ENCODE results near the gene JARID2.
A peak's percentile ranks its signal among the peaks of the same experiment; 100 is the strongest.

JARID2 gene

DNA sequence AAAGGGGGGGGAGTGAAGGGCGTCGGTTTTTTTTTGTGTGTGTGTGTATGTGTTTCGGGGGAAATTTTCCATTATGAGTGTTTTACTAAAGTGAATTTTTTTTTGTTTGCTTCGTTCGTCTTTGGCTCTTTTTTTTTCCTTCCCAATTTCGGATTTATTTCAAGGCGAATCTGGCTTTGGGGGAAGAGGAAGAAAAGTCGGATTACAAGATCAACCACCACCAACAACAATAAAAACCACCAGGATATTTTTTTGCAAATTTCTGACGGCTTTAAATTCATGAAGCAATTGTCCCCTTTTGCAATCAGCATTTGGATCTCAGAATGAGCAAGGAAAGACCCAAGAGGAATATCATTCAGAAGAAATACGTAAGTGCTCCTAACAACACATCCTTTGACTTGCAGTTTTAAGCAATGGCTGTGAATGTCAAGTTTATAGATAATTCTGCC is 372 bp downstream of the JARID2 start (continued):
- TF ChIP-seq ZNF394 (tag by site-specific recombination; IDR thresholded peaks at IDR 0.05; ENCODE audit: borderline replicate concordance) (0 out of 2 replicates have a peak, but pooled peaks have one; percentile 3), ZNF266 (tag by site-specific recombination; IDR thresholded peaks at IDR 0.05; ENCODE audit: low read depth) (no peak), GLIS2 (tag by site-specific recombination; IDR thresholded peaks at IDR 0.05) (no peak), ZNF214 (tag by site-specific recombination; IDR thresholded peaks at IDR 0.05; ENCODE audit: borderline replicate concordance) (no peak), ZNF350 (tag by site-specific recombination; IDR thresholded peaks at IDR 0.05) (no peak), GFI1B (tag by site-specific recombination; IDR thresholded peaks at IDR 0.05) (no peak), ZNF529 (tag by site-specific recombination; IDR thresholded peaks at IDR 0.05; ENCODE audit: insufficient replicate concordance) (no peak), ZNF664 (tag by site-specific recombination; IDR thresholded peaks at IDR 0.05) (peak; percentile 44; the same call in 1 of the 2 replicates), KLF7 (tag by site-specific recombination; IDR thresholded peaks at IDR 0.05; ENCODE audit: borderline replicate concordance) (no peak), ZSCAN23 (tag by site-specific recombination; IDR thresholded peaks at IDR 0.05) (no peak), YY2 (tag by site-specific recombination; IDR thresholded peaks at IDR 0.05) (no peak), KLF9 (tag by site-specific recombination; IDR thresholded peaks at IDR 0.05; ENCODE audit: low read depth) (no peak), ZFP37 (tag by site-specific recombination; IDR thresholded peaks at IDR 0.05) (0 out of 2 replicates have a peak, but pooled peaks have one; percentile 35), SP3 (tag by site-specific recombination; IDR thresholded peaks at IDR 0.05) (no peak), ZNF423 (tag by site-specific recombination; IDR thresholded peaks at IDR 0.05) (no peak), ZNF10 (tag by site-specific recombination; IDR thresholded peaks at IDR 0.05) (no peak), ZNF292 (tag by site-specific recombination; IDR thresholded peaks at IDR 0.05; ENCODE audit: borderline replicate concordance, low read depth) (no peak), ZNF248 (tag by site-specific recombination; IDR thresholded peaks at IDR 0.05) (no peak)
- TF ChIP-seq, protein P1, sequence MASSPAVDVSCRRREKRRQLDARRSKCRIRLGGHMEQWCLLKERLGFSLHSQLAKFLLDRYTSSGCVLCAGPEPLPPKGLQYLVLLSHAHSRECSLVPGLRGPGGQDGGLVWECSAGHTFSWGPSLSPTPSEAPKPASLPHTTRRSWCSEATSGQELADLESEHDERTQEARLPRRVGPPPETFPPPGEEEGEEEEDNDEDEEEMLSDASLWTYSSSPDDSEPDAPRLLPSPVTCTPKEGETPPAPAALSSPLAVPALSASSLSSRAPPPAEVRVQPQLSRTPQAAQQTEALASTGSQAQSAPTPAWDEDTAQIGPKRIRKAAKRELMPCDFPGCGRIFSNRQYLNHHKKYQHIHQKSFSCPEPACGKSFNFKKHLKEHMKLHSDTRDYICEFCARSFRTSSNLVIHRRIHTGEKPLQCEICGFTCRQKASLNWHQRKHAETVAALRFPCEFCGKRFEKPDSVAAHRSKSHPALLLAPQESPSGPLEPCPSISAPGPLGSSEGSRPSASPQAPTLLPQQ (tag by site-specific recombination; IDR thresholded peaks at IDR 0.05), result no peak
- TF ChIP-seq, protein P2, sequence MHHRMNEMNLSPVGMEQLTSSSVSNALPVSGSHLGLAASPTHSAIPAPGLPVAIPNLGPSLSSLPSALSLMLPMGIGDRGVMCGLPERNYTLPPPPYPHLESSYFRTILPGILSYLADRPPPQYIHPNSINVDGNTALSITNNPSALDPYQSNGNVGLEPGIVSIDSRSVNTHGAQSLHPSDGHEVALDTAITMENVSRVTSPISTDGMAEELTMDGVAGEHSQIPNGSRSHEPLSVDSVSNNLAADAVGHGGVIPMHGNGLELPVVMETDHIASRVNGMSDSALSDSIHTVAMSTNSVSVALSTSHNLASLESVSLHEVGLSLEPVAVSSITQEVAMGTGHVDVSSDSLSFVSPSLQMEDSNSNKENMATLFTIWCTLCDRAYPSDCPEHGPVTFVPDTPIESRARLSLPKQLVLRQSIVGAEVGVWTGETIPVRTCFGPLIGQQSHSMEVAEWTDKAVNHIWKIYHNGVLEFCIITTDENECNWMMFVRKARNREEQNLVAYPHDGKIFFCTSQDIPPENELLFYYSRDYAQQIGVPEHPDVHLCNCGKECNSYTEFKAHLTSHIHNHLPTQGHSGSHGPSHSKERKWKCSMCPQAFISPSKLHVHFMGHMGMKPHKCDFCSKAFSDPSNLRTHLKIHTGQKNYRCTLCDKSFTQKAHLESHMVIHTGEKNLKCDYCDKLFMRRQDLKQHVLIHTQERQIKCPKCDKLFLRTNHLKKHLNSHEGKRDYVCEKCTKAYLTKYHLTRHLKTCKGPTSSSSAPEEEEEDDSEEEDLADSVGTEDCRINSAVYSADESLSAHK (tag by site-specific recombination; IDR thresholded peaks at IDR 0.05), result no peak
- TF ChIP-seq, protein P3, sequence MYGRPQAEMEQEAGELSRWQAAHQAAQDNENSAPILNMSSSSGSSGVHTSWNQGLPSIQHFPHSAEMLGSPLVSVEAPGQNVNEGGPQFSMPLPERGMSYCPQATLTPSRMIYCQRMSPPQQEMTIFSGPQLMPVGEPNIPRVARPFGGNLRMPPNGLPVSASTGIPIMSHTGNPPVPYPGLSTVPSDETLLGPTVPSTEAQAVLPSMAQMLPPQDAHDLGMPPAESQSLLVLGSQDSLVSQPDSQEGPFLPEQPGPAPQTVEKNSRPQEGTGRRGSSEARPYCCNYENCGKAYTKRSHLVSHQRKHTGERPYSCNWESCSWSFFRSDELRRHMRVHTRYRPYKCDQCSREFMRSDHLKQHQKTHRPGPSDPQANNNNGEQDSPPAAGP (tag by site-specific recombination; IDR thresholded peaks at IDR 0.05), result no peak
- TF ChIP-seq, protein P4, sequence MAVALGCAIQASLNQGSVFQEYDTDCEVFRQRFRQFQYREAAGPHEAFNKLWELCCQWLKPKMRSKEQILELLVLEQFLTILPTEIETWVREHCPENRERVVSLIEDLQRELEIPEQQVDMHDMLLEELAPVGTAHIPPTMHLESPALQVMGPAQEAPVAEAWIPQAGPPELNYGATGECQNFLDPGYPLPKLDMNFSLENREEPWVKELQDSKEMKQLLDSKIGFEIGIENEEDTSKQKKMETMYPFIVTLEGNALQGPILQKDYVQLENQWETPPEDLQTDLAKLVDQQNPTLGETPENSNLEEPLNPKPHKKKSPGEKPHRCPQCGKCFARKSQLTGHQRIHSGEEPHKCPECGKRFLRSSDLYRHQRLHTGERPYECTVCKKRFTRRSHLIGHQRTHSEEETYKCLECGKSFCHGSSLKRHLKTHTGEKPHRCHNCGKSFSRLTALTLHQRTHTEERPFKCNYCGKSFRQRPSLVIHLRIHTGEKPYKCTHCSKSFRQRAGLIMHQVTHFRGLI (tag by site-specific recombination; IDR thresholded peaks at IDR 0.05), result no peak
- TF ChIP-seq, protein P5, sequence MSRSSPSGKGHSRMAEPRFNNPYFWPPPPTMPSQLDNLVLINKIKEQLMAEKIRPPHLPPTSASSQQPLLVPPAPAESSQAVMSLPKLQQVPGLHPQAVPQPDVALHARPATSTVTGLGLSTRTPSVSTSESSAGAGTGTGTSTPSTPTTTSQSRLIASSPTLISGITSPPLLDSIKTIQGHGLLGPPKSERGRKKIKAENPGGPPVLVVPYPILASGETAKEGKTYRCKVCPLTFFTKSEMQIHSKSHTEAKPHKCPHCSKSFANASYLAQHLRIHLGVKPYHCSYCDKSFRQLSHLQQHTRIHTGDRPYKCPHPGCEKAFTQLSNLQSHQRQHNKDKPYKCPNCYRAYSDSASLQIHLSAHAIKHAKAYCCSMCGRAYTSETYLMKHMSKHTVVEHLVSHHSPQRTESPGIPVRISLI (tag by site-specific recombination; IDR thresholded peaks at IDR 0.05), result peak; percentile 37
- TF ChIP-seq, protein P6, sequence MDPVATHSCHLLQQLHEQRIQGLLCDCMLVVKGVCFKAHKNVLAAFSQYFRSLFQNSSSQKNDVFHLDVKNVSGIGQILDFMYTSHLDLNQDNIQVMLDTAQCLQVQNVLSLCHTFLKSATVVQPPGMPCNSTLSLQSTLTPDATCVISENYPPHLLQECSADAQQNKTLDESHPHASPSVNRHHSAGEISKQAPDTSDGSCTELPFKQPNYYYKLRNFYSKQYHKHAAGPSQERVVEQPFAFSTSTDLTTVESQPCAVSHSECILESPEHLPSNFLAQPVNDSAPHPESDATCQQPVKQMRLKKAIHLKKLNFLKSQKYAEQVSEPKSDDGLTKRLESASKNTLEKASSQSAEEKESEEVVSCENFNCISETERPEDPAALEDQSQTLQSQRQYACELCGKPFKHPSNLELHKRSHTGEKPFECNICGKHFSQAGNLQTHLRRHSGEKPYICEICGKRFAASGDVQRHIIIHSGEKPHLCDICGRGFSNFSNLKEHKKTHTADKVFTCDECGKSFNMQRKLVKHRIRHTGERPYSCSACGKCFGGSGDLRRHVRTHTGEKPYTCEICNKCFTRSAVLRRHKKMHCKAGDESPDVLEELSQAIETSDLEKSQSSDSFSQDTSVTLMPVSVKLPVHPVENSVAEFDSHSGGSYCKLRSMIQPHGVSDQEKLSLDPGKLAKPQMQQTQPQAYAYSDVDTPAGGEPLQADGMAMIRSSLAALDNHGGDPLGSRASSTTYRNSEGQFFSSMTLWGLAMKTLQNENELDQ (tag by site-specific recombination; IDR thresholded peaks at IDR 0.05; ENCODE audit: low read depth), result no peak
- TF ChIP-seq, protein P7, sequence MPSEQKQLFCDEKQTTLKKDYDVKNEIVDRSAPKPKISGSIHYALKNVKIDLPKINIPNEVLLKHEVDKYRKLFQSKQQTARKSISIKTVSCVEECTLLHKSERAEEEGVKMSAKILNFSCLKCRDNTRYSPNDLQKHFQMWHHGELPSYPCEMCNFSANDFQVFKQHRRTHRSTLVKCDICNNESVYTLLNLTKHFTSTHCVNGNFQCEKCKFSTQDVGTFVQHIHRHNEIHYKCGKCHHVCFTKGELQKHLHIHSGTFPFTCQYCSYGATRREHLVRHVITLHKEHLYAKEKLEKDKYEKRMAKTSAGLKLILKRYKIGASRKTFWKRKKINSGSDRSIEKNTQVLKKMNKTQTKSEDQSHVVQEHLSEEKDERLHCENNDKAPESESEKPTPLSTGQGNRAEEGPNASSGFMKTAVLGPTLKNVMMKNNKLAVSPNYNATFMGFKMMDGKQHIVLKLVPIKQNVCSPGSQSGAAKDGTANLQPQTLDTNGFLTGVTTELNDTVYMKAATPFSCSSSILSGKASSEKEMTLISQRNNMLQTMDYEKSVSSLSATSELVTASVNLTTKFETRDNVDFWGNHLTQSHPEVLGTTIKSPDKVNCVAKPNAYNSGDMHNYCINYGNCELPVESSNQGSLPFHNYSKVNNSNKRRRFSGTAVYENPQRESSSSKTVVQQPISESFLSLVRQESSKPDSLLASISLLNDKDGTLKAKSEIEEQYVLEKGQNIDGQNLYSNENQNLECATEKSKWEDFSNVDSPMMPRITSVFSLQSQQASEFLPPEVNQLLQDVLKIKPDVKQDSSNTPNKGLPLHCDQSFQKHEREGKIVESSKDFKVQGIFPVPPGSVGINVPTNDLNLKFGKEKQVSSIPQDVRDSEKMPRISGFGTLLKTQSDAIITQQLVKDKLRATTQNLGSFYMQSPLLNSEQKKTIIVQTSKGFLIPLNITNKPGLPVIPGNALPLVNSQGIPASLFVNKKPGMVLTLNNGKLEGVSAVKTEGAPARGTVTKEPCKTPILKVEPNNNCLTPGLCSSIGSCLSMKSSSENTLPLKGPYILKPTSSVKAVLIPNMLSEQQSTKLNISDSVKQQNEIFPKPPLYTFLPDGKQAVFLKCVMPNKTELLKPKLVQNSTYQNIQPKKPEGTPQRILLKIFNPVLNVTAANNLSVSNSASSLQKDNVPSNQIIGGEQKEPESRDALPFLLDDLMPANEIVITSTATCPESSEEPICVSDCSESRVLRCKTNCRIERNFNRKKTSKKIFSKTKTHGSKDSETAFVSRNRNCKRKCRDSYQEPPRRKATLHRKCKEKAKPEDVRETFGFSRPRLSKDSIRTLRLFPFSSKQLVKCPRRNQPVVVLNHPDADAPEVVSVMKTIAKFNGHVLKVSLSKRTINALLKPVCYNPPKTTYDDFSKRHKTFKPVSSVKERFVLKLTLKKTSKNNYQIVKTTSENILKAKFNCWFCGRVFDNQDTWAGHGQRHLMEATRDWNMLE (tag by site-specific recombination; conservative IDR thresholded peaks at IDR 0.05; ENCODE audit: low read depth), result no peak
